GM23338 (cell line): Measurements from ENCODE around the gene ARHGAP42. TPM values are rescaled to one million over a fixed set of nuclear protein-coding genes. Genes with fewer than 3 reads are reported as not detected.

ENCODE experiments used
- ATAC-seq: fragments of 200-7000 bp; cut with Tn5 transposase; 3 replicates; pipeline ENCODE4 v1.9.1; 2020
- DNase-seq: peaks from one replicate; pipeline ENCODE4 v3.0.0-alpha.2; 2015; ENCODE audit warnings: low spot score
- H2AFZ ChIP-seq: fragments of 200-600 bp; sonication (generic); 2 replicates; pipeline ENCODE4 v1.8.0; 2016; ENCODE audit warnings: antibody characterized with exemption, mild to moderate bottlenecking, moderate library complexity
- H3F3A ChIP-seq: fragments of 200-600 bp; sonication (generic); replicated peaks from 2 replicates; pipeline ENCODE4 v1.8.0; 2017; ENCODE audit warnings: antibody characterized with exemption, mixed run types, low read depth
- H3K27ac ChIP-seq: fragments of 200-600 bp; sonication (generic); 2 replicates; pipeline ENCODE4 v1.6.1; 2016; ENCODE audit warnings: low read depth
- H3K27me3 ChIP-seq: fragments of 200-600 bp; sonication (generic); 2 replicates; pipeline ENCODE4 v1.8.0; 2016; ENCODE audit warnings: mild to moderate bottlenecking, mixed run types, moderate library complexity; ENCODE audit not compliant: insufficient read depth
- H3K36me3 ChIP-seq: fragments of 200-600 bp; sonication (generic); 2 replicates; pipeline ENCODE4 v1.8.0; 2016; ENCODE audit warnings: mild to moderate bottlenecking; ENCODE audit not compliant: insufficient read depth
- H3K4me1 ChIP-seq: fragments of 200-600 bp; sonication (generic); 2 replicates; pipeline ENCODE4 v1.8.0; 2016; ENCODE audit warnings: mild to moderate bottlenecking, moderate library complexity; ENCODE audit not compliant: insufficient read depth
- H3K4me2 ChIP-seq: fragments of 200-600 bp; sonication (generic); 2 replicates; pipeline ENCODE4 v1.7.1; 2017; ENCODE audit warnings: mixed run types
- H3K4me3 ChIP-seq: fragments of 200-600 bp; sonication (generic); 2 replicates; pipeline ENCODE4 v1.6.1; 2016; ENCODE audit warnings: mixed run types
- H3K79me2 ChIP-seq: fragments of 200-600 bp; sonication (generic); replicated peaks from 2 replicates; pipeline ENCODE4 v1.8.0; 2017; ENCODE audit warnings: mild to moderate bottlenecking; ENCODE audit not compliant: insufficient read depth
- H3K9me2 ChIP-seq: fragments of 200-600 bp; sonication (generic); 2 replicates; pipeline ENCODE4 v1.8.0; 2017; ENCODE audit not compliant: insufficient read depth
- H4K20me1 ChIP-seq: fragments of 200-600 bp; sonication (generic); replicated peaks from 2 replicates; pipeline ENCODE4 v1.8.0; 2017; ENCODE audit warnings: mild to moderate bottlenecking; ENCODE audit not compliant: insufficient read depth
- H3K27ac Mint-ChIP-seq: 2 replicates; pipeline ENCODE4 v1.8.0; 2020; ENCODE audit warnings: inconsistent platforms, mild to moderate bottlenecking, moderate library complexity, mixed read lengths
- H3K27me3 Mint-ChIP-seq: 3 replicates; pipeline ENCODE4 v1.8.0; 2022; ENCODE audit warnings: low read depth, mild to moderate bottlenecking, moderate library complexity, mixed read lengths, inconsistent platforms; ENCODE audit not compliant: insufficient read depth, poor library complexity
- H3K36me3 Mint-ChIP-seq: 3 replicates; pipeline ENCODE4 v1.8.0; 2021; ENCODE audit warnings: low read depth, mild to moderate bottlenecking, inconsistent platforms, moderate library complexity, mixed read lengths
- H3K4me1 Mint-ChIP-seq: 3 replicates; pipeline ENCODE4 v1.8.0; 2020; ENCODE audit warnings: mild to moderate bottlenecking, inconsistent platforms, mixed read lengths
- H3K4me3 Mint-ChIP-seq: 3 replicates; pipeline ENCODE4 v1.8.0; 2021; ENCODE audit warnings: moderate library complexity, mild to moderate bottlenecking, inconsistent platforms, mixed read lengths
- H3K9me3 Mint-ChIP-seq: 3 replicates; pipeline ENCODE4 v1.8.0; 2020; ENCODE audit warnings: moderate library complexity, mild to moderate bottlenecking, inconsistent platforms, mixed read lengths
- CTCF ChIP-seq, 2 experiments: fragments of 200-600 bp in 1 of 2; sonication (generic) in 1 of 2; conservative IDR thresholded peaks; 2 replicates each; pipeline versions ENCODE4 v1.5.1 to v1.6.1; 2016 to 2017; ENCODE audit warnings: antibody characterized with exemption in 2 of 2, low read depth in 2 of 2, mild to moderate bottlenecking in 2 of 2, moderate library complexity in 1 of 2
- ETS1 ChIP-seq: IDR thresholded peaks from 2 replicates; pipeline ENCODE4 v1.6.1; 2016; ENCODE audit warnings: antibody characterized with exemption
- EZH2 ChIP-seq: fragments of 200-600 bp; sonication (generic); IDR thresholded peaks from one replicate; pipeline ENCODE4 v1.8.0; 2017; ENCODE audit warnings: antibody characterized with exemption, mild to moderate bottlenecking, low read depth; ENCODE audit not compliant: unreplicated experiment
- EZH2phosphoT487 ChIP-seq: fragments of 200-600 bp; sonication (generic); IDR thresholded peaks from one replicate; pipeline ENCODE4 v1.8.1; 2018; ENCODE audit warnings: antibody characterized with exemption; ENCODE audit not compliant: unreplicated experiment
- JUNB ChIP-seq: IDR thresholded peaks from one replicate; pipeline ENCODE4 v1.6.1; 2016; ENCODE audit warnings: antibody characterized with exemption; ENCODE audit not compliant: unreplicated experiment
- NANOG ChIP-seq: IDR thresholded peaks from 2 replicates; pipeline ENCODE4 v1.6.1; 2016; ENCODE audit warnings: antibody characterized with exemption, borderline replicate concordance
- POLR2AphosphoS5 ChIP-seq: IDR thresholded peaks from 2 replicates; pipeline ENCODE4 v1.6.1; 2016; ENCODE audit warnings: antibody characterized with exemption, low read depth
- REST ChIP-seq: IDR thresholded peaks from one replicate; pipeline ENCODE4 v1.6.1; 2018; ENCODE audit warnings: antibody characterized with exemption; ENCODE audit not compliant: unreplicated experiment
- STAT1 ChIP-seq: IDR thresholded peaks from one replicate; pipeline ENCODE4 v1.6.1; 2016; ENCODE audit warnings: antibody characterized with exemption; ENCODE audit not compliant: unreplicated experiment
- ZNF114 ChIP-seq: fragments of 250-450 bp; sonication (Bioruptor Pico); IDR thresholded peaks from 2 replicates; pipeline ENCODE4 v1.5.0; 2020; ENCODE audit warnings: mild to moderate bottlenecking, moderate library complexity
- ZNF331 ChIP-seq: fragments of 250-450 bp; sonication (Bioruptor Pico); IDR thresholded peaks from 2 replicates; pipeline ENCODE4 v1.5.0; 2020; ENCODE audit warnings: low read depth, mild to moderate bottlenecking, moderate library complexity
- ZNF462 ChIP-seq: fragments of 250-450 bp; sonication (Bioruptor Pico); IDR thresholded peaks from 2 replicates; pipeline ENCODE4 v1.5.0; 2020; ENCODE audit warnings: mild to moderate bottlenecking, moderate library complexity
- polyA plus RNA-seq: library from polyadenylated mRNA; unstranded; fragments of >200 nt; fragmentation: Nextera tagmentation; extraction: Ambion mirVana; gene quantifications from 2 replicates; pipeline ENCODE4 v1.2.1, GENCODE V29; 2016
- total RNA-seq: library from RNA; depleted of rRNA; stranded (reverse); fragments of >200 nt; shearing (Covaris generic); gene quantifications from 2 replicates; pipeline ENCODE4 v1.2.3, GENCODE V29; 2014

The ARHGAP42 gene
- total and polyA plus RNA-seq, 2 experiments from 2014 or later = 23.7 to 35.7 TPM

- Histone ChIP-seq H2AFZ (no peak overlapping the region), H3K4me3 (no peak overlapping the region), H3K27ac (no peak overlapping the region), H3K9me2 (no peaks in the 10 kb centered on the region), H3K27me3 (no peaks in the 10 kb centered on the region), H3K36me3 (no peaks in the 10 kb centered on the region), H3F3A (no peaks in the 10 kb centered on the region), H4K20me1 (no peaks in the 10 kb centered on the region), H3K79me2 (no peaks in the 10 kb centered on the region), H3K4me1 (peaks cover 25% of the 10 kb centered on the region), H3K4me2 (no peak overlapping the region; the same call in 1 of the 2 replicates)
- H3K27me3 Mint-ChIP-seq = no peaks in the 10 kb centered on the region
- H3K4me3 Mint-ChIP-seq = no peak overlapping the region
- H3K4me1 Mint-ChIP-seq = peaks cover 25% of the 10 kb centered on the region
- no peaks in the 10 kb centered on the region for H3K9me3 Mint-ChIP-seq
- TF ChIP-seq STAT1 (no peak), ETS1 (no peak), JUNB (no peak), NANOG (no peak), POLR2AphosphoS5 (no peak), EZH2phosphoT487 (no peak), ZNF331 (no peak), ZNF114 (CRISPR knock-in tag) (no peak), CTCF (conservative IDR thresholded peaks at IDR 0.05; ENCODE audit: low read depth in 2 of 2) (no peak), ZNF462 (no peak), EZH2 (no peak), REST (no peak)
- ATAC-seq (no peak), DNase-seq (no peak)
- H3K27ac Mint-ChIP-seq = no peak overlapping the region
- H3K36me3 Mint-ChIP-seq = no peaks in the 10 kb centered on the region; the same call in 2 of the 3 replicates
Measured at GRCh38 chr11:100955318-100955717, 268.2 kb downstream of the ARHGAP42 start.
